IMR-90 (cell line): ENCODE results near the gene FGG. TPM values are rescaled to one million over a fixed set of nuclear protein-coding genes. Genes with fewer than 3 reads are reported as not detected.

ENCODE experiments used
- ATAC-seq: fragments of 200-7000 bp; cut with Tn5 transposase; 2 replicates; pipeline ENCODE4 v1.9.1; 2020; ENCODE audit warnings: low read depth, mild to moderate bottlenecking, moderate library complexity
- BruUV-seq: library from RNA; stranded (reverse); fragments of 400-500 nt; replicated peaks from 2 replicates; lab custom pipeline; 2021; lab: Mats Ljungman, UMichigan
- CTCF ChIA-PET: fragments of 300-600 bp; formaldehyde crosslinking; extraction: SDS; loops from one replicate; lab custom pipeline; 2021; ENCODE audit warnings: antibody characterized with exemption; lab: Yijun Ruan, JAX
- POLR2A ChIA-PET: fragments of 300-600 bp; sonication (Branson Sonifier 250); formaldehyde crosslinking; loops from one replicate; lab custom pipeline; 2022; ENCODE audit warnings: antibody characterized with exemption; ENCODE audit not compliant: unreplicated experiment; lab: Charles Lee
- DNase-seq: peaks from one replicate; pipeline ENCODE4 v3.0.0; 2013
- H2AFZ ChIP-seq: replicated peaks from 2 replicates; pipeline ENCODE3; 2013; ENCODE audit warnings: low read length, mild to moderate bottlenecking; ENCODE audit not compliant: poor library complexity
- H2AK5ac ChIP-seq: 2 replicates; pipeline ENCODE4 v1.6.1; 2013; ENCODE audit warnings: low read depth, low read length, inconsistent platforms
- H2AK9ac ChIP-seq: replicated peaks from 2 replicates; pipeline ENCODE3; 2013; ENCODE audit warnings: mild to moderate bottlenecking, low read depth, low read length, moderate library complexity; ENCODE audit not compliant: poor library complexity
- H2BK120ac ChIP-seq: 2 replicates; pipeline ENCODE4 v1.6.1; 2013; ENCODE audit warnings: low read depth, low read length, inconsistent platforms
- H2BK15ac ChIP-seq: 3 replicates; pipeline ENCODE4 v1.6.1; 2013; ENCODE audit warnings: low read depth, low read length, inconsistent platforms
- H2BK20ac ChIP-seq: 2 replicates; pipeline ENCODE4 v1.6.1; 2013; ENCODE audit warnings: low read depth, mild to moderate bottlenecking, inconsistent platforms, low read length, moderate library complexity
- H2BK5ac ChIP-seq: 2 replicates; pipeline ENCODE4 v1.6.1; 2013; ENCODE audit warnings: mild to moderate bottlenecking, low read depth, low read length, inconsistent platforms; ENCODE audit not compliant: poor library complexity, severe bottlenecking
- H3K14ac ChIP-seq: replicated peaks from 2 replicates; pipeline ENCODE4 v1.6.1; 2013; ENCODE audit warnings: low read depth, low read length, inconsistent platforms
- H3K18ac ChIP-seq: 2 replicates; pipeline ENCODE4 v1.6.1; 2013; ENCODE audit warnings: low read depth, low read length, control low read depth
- H3K23ac ChIP-seq: 2 replicates; pipeline ENCODE4 v1.6.1; 2013; ENCODE audit warnings: low read depth, low read length, inconsistent platforms
- H3K27ac ChIP-seq: 2 replicates; pipeline ENCODE4 v1.5.1; 2013; ENCODE audit warnings: mild to moderate bottlenecking, control low read depth, low read length; ENCODE audit not compliant: insufficient read depth
- H3K27me3 ChIP-seq: 2 replicates; pipeline ENCODE4 v1.6.1; 2013; ENCODE audit warnings: low read length; ENCODE audit not compliant: control insufficient read depth, insufficient read depth
- H3K36me3 ChIP-seq: 2 replicates; pipeline ENCODE4 v1.6.1; 2013; ENCODE audit warnings: low read length, mixed read lengths; ENCODE audit not compliant: control insufficient read depth, insufficient read depth
- H3K4ac ChIP-seq: 2 replicates; pipeline ENCODE4 v1.6.1; 2013; ENCODE audit warnings: low read depth, low read length, inconsistent platforms
- H3K4me1 ChIP-seq: 2 replicates; pipeline ENCODE4 v1.6.1; 2013; ENCODE audit warnings: low read length, mixed read lengths; ENCODE audit not compliant: control insufficient read depth, insufficient read depth
- H3K4me2 ChIP-seq: 2 replicates; pipeline ENCODE4 v1.6.1; 2013; ENCODE audit warnings: low read depth, mild to moderate bottlenecking, control low read depth, low read length, moderate library complexity
- H3K4me3 ChIP-seq: 2 replicates; pipeline ENCODE4 v1.5.1; 2013; ENCODE audit warnings: low read depth, mild to moderate bottlenecking, control low read depth, low read length, moderate library complexity; ENCODE audit not compliant: insufficient read depth
- H3K56ac ChIP-seq: 2 replicates; pipeline ENCODE4 v1.6.1; 2013; ENCODE audit warnings: low read length, inconsistent platforms; ENCODE audit not compliant: insufficient read depth; ENCODE audit errors: extremely low read depth
- H3K79me1 ChIP-seq, 2 experiments: 2 replicates each; pipeline ENCODE4 v1.6.1; 2013; ENCODE audit warnings: low read length in 2 of 2, inconsistent platforms in 1 of 2, low read depth in 1 of 2
- H3K9ac ChIP-seq: 2 replicates; pipeline ENCODE4 v1.6.1; 2013; ENCODE audit warnings: low read depth, low read length, control low read depth
- H3K9me1 ChIP-seq: 2 replicates; pipeline ENCODE4 v1.6.1; 2013; ENCODE audit warnings: low read length, inconsistent platforms; ENCODE audit not compliant: insufficient read depth
- H3K9me3 ChIP-seq: 2 replicates; pipeline ENCODE4 v1.6.1; 2013; ENCODE audit warnings: low read length; ENCODE audit not compliant: control insufficient read depth, insufficient read depth
- H4K20me1 ChIP-seq: 2 replicates; pipeline ENCODE4 v1.6.1; 2013; ENCODE audit warnings: low read length, inconsistent platforms; ENCODE audit not compliant: insufficient read depth
- H4K5ac ChIP-seq: 2 replicates; pipeline ENCODE4 v1.6.1; 2013; ENCODE audit warnings: mild to moderate bottlenecking, low read depth, low read length, control low read depth
- H4K8ac ChIP-seq, 2 experiments: 2 replicates each; pipeline ENCODE4 v1.6.1; 2013; ENCODE audit warnings: low read depth in 2 of 2, low read length in 2 of 2, control low read depth in 1 of 2, inconsistent platforms in 1 of 2
- H4K91ac ChIP-seq: 2 replicates; pipeline ENCODE4 v1.6.1; 2013; ENCODE audit warnings: low read depth, low read length, inconsistent platforms; ENCODE audit not compliant: insufficient read depth
- BHLHE40 ChIP-seq: fragments of 150-350 bp; IDR thresholded peaks from 2 replicates; pipeline ENCODE4 v1.6.1; 2016; ENCODE audit warnings: mild to moderate bottlenecking, low read depth, low read length
- CHD1 ChIP-seq: IDR thresholded peaks from 2 replicates; pipeline ENCODE4 v1.6.1; 2012; ENCODE audit warnings: low read depth, low read length, improper control_type of control experiment
- CTCF ChIP-seq: conservative IDR thresholded peaks from 2 replicates; pipeline ENCODE4 v1.5.1; 2012; ENCODE audit warnings: mild to moderate bottlenecking, low read depth, low read length, improper control_type of control experiment
- MAFK ChIP-seq: IDR thresholded peaks from 2 replicates; pipeline ENCODE4 v1.6.1; 2012; ENCODE audit warnings: low read depth, low read length, improper control_type of control experiment
- MXI1 ChIP-seq: IDR thresholded peaks from 2 replicates; pipeline ENCODE4 v1.6.1; 2012; ENCODE audit warnings: low read depth, mild to moderate bottlenecking, low read length, moderate library complexity, borderline replicate concordance
- NFE2L2 ChIP-seq: fragments of 150-350 bp; IDR thresholded peaks from 2 replicates; pipeline ENCODE4 v1.6.1; 2016; ENCODE audit warnings: low read depth, mild to moderate bottlenecking, low read length
- POLR2A ChIP-seq: IDR thresholded peaks from 2 replicates; pipeline ENCODE4 v1.6.1; 2012; ENCODE audit warnings: mild to moderate bottlenecking, low read depth, low read length
- RAD21 ChIP-seq: IDR thresholded peaks from 2 replicates; pipeline ENCODE4 v1.6.1; 2012; ENCODE audit warnings: low read length, improper control_type of control experiment
- RCOR1 ChIP-seq: IDR thresholded peaks from 2 replicates; pipeline ENCODE4 v1.6.1; 2012; ENCODE audit warnings: mild to moderate bottlenecking, low read length, improper control_type of control experiment; ENCODE audit not compliant: insufficient replicate concordance
- RFX5 ChIP-seq: IDR thresholded peaks from 2 replicates; pipeline ENCODE4 v1.8.0; 2012; ENCODE audit warnings: low read depth, mild to moderate bottlenecking, low read length, moderate library complexity
- SMC3 ChIP-seq: fragments of 150-350 bp; IDR thresholded peaks from 2 replicates; pipeline ENCODE4 v1.6.1; 2016; ENCODE audit warnings: low read depth, mild to moderate bottlenecking, antibody characterized with exemption, low read length, moderate library complexity
- WGBS, 2 experiments: methylation state at CpG; one replicate each; pipeline versions ENCODE4 v1.1.5 to v1.1.7; 2013; ENCODE audit warnings: missing lambda C conversion rate in 2 of 2; ENCODE audit not compliant: insufficient read length in 1 of 2; ENCODE audit errors: extremely low coverage in 2 of 2; 5-methylcytosine and 5-hydroxymethylcytosine counted together
- dilution Hi-C: fragments of 300-500 bp; cut with HindIII; formaldehyde crosslinking; loops from one replicate; pipeline ENCODE4 v1.14.3; 2018; ENCODE audit warnings: low sequenced_read_pairs; ENCODE audit not compliant: unreplicated experiment
- in situ Hi-C: fragments of 300-500 bp; cut with MboI; formaldehyde crosslinking; loops from 3 replicates; pipeline ENCODE4 v1.14.3; 2019; ENCODE audit warnings: low sequenced_read_pairs, inconsistent platforms, mixed read lengths
- intact Hi-C: fragments of 100-400 bp; cut with micrococcal nuclease; formaldehyde crosslinking; loops from 2 replicates; pipeline ENCODE4 v1.10.0; 2022
- polyA plus RNA-seq, 3 experiments: library from polyadenylated mRNA; depleted of rRNA; stranded (reverse); fragments of >200 nt; gene quantifications; 2 replicates each; pipeline ENCODE4 v1.2.3, GENCODE V29; 2012; ENCODE audit warnings: low replicate concordance in 1 of 3
- total RNA-seq: library from RNA; depleted of rRNA; stranded (reverse); fragments of >200 nt; gene quantifications from 2 replicates; pipeline ENCODE4 v1.2.3, GENCODE V29; 2012

The FGG gene
- total and polyA plus RNA-seq, 2 of the 4 experiments (the other 2 are of a cell fraction): not detected

GRCh38 chr4:154573190-154573870 is 39.1 kb downstream of the FGG start:
- CTCF ChIA-PET: no interaction called here
- WGBS, 2 experiments: no CpG with 5 or more reads among the region's 5 CpGs
- Histone ChIP-seq H3K9ac (no peak overlapping the region), H3K79me1 (no peaks in the 10 kb centered on the region), H2AK9ac (no peak overlapping the region), H3K23ac (no peak overlapping the region), H2AFZ (no peak overlapping the region), H3K18ac (no peak overlapping the region), H3K27ac (no peak overlapping the region), H2AK5ac (no peak overlapping the region), H3K9me1 (no peaks in the 10 kb centered on the region), H3K14ac (no peak overlapping the region), H2BK5ac (no peak overlapping the region), H3K4me1 (no peaks in the 10 kb centered on the region), H4K91ac (no peak overlapping the region), H3K36me3 (no peaks in the 10 kb centered on the region), H2BK20ac (no peak overlapping the region), H4K20me1 (no peaks in the 10 kb centered on the region), H3K9me3 (no peaks in the 10 kb centered on the region), H3K4ac (no peak overlapping the region), H3K27me3 (no peaks in the 10 kb centered on the region; the same call in 1 of the 2 replicates), H4K8ac (no peak overlapping the region), H2BK15ac (no peak overlapping the region), H4K5ac (no peak overlapping the region), H3K4me2 (no peak overlapping the region), H3K56ac (no peak overlapping the region), H3K4me3 (no peak overlapping the region), H2BK120ac (no peak overlapping the region)
- dilution Hi-C loops: no loop called here
- TF ChIP-seq RAD21 (no peak), BHLHE40 (no peak), CTCF (no peak), RCOR1 (no peak), CHD1 (no peak), MAFK (no peak), NFE2L2 (no peak), MXI1 (no peak), RFX5 (no peak), POLR2A (no peak), SMC3 (no peak)
- in situ Hi-C loops: loop anchor here (25.0 kb wide), 1 partner anchor 789 kb away; no protein-coding TSS in a partner anchor
- ATAC-seq: no peak
- POLR2A ChIA-PET: no interaction called here
- intact Hi-C loops: no loop called here
- BruUV-seq: no TSS peak
- no peak for DNase-seq
